K562 (cell line): ENCODE data around the gene CDT1. TPM values are rescaled to one million over a fixed set of nuclear protein-coding genes. Genes with fewer than 3 reads are reported as not detected.

Experiments
- DACH1 ChIP-seq: fragments of 450-650 bp; IDR thresholded peaks from 2 replicates; pipeline ENCODE4 v1.6.1; 2018; ENCODE audit not compliant: partially characterized antibody
- HCFC1 ChIP-seq: IDR thresholded peaks from 2 replicates; pipeline ENCODE4 v1.6.1; 2012; ENCODE audit warnings: low read depth, low read length, improper control_type of control experiment
- IRF2 ChIP-seq: sonication (generic); formaldehyde crosslinking; IDR thresholded peaks from 2 replicates; pipeline ENCODE4 v1.8.1; 2022; ENCODE audit warnings: mild to moderate bottlenecking, missing genetic modification reagents
- KDM5B ChIP-seq: fragments of 200-600 bp; sonication (generic); IDR thresholded peaks from 2 replicates; pipeline ENCODE4 v1.6.1; 2012; ENCODE audit warnings: low read depth, mild to moderate bottlenecking, moderate library complexity, low read length, control low read depth, inconsistent platforms; ENCODE audit not compliant: insufficient replicate concordance
- KLF1 ChIP-seq: fragments of 450-650 bp; IDR thresholded peaks from 2 replicates; pipeline ENCODE4 v1.6.1; 2016; ENCODE audit warnings: missing genetic modification characterization, missing compliant biosample characterization
- MTA1 ChIP-seq: fragments of 450-650 bp; IDR thresholded peaks from 2 replicates; pipeline ENCODE4 v1.6.1; 2017; ENCODE audit warnings: borderline replicate concordance
- MYC ChIP-seq, 2 experiments: fragments of 250-450 bp in 1 of 2; sonication (Bioruptor Pico) in 1 of 2; IDR thresholded peaks; 2 replicates each; pipeline versions ENCODE4 v1.5.1 to v1.6.1; 2012 to 2021; ENCODE audit warnings: low read depth in 2 of 2, borderline replicate concordance in 1 of 2, improper control_type of control experiment in 1 of 2, low read length in 1 of 2, mild to moderate bottlenecking in 1 of 2, moderate library complexity in 1 of 2
- POLR2G ChIP-seq: fragments of 200-400 bp; formaldehyde crosslinking; IDR thresholded peaks from 2 replicates; pipeline ENCODE4 v1.6.1; 2017; ENCODE audit warnings: low read depth, mild to moderate bottlenecking, antibody characterized with exemption, low read length, moderate library complexity
- SRF ChIP-seq, 2 experiments: fragments of 250-450, 450-650 bp in 1 of 2; sonication (Bioruptor Pico) in 1 of 2; sonication (generic) in 1 of 2; formaldehyde crosslinking; IDR thresholded peaks; 2 replicates each; pipeline versions ENCODE4 v1.5.0 to v1.5.1; 2020 to 2022; ENCODE audit warnings: mild to moderate bottlenecking in 1 of 2, missing genetic modification reagents in 1 of 2
- TEAD2 ChIP-seq: fragments of 450-650 bp; IDR thresholded peaks from 2 replicates; pipeline ENCODE4 v1.6.1; 2016; ENCODE audit warnings: missing genetic modification characterization, control low read depth, missing compliant biosample characterization
- TGIF2 ChIP-seq: sonication (generic); formaldehyde crosslinking; IDR thresholded peaks from 2 replicates; pipeline ENCODE4 v1.8.1; 2022; ENCODE audit warnings: mild to moderate bottlenecking, missing genetic modification reagents, moderate library complexity
- TRIM24 ChIP-seq, 2 experiments: fragments of 450-650 bp; IDR thresholded peaks; 2 replicates each; pipeline ENCODE4 v1.6.1; 2016
- ZBTB7A ChIP-seq: IDR thresholded peaks from 2 replicates; pipeline ENCODE4 v1.6.1; 2011; ENCODE audit warnings: low read depth, mild to moderate bottlenecking, low read length, moderate library complexity, borderline replicate concordance; ENCODE audit not compliant: control insufficient read depth
- polyA plus RNA-seq, 8 experiments: library from polyadenylated mRNA; depleted of rRNA in 4 of 8; stranded (reverse) in 5 of 8; unstranded in 3 of 8; fragments of >200 nt; fragmentation: Nextera tagmentation in 2 of 8; fragmentation: Illumina TruSeq in 1 of 8; extraction: Ambion mirVana in 2 of 8; extraction: Trizol in 1 of 8; gene quantifications; 2 replicates each; pipeline versions ENCODE4 v1.2.1 to v1.2.3, GENCODE V29; 2011 to 2014; ENCODE audit warnings: inconsistent platforms in 1 of 8, missing spikeins in 1 of 8
- total RNA-seq, 7 experiments: library from RNA; depleted of rRNA in 6 of 7; stranded (reverse); fragments of >200 nt in 6 of 7; fragmentation: Illumina TruSeq in 2 of 7; extraction: Trizol in 2 of 7; gene quantifications; 2 replicates each; pipeline versions ENCODE4 v1.2.1 to v1.2.3, GENCODE V29; 2011 to 2021; ENCODE audit warnings: low replicate concordance in 1 of 7
- TF ChIP-seq, protein P1 (sequence below): fragments of 250-450 bp; sonication (Bioruptor Pico); IDR thresholded peaks from 2 replicates; pipeline ENCODE4 v1.9.0; 2021; ENCODE audit warnings: mild to moderate bottlenecking, inconsistent platforms
- TF ChIP-seq, protein P2 (sequence below): fragments of 450-650 bp; formaldehyde crosslinking; IDR thresholded peaks from 2 replicates; pipeline ENCODE4 v1.4.0; 2020; ENCODE audit warnings: mild to moderate bottlenecking
- TF ChIP-seq, protein P3 (sequence below), 3 experiments: fragments of 200-800 bp in 1 of 3; fragments of 250-450 bp in 1 of 3; fragments of 450-650 bp in 1 of 3; sonication (Bioruptor Pico) in 1 of 3; sonication (Bioruptor generic) in 1 of 3; formaldehyde crosslinking in 1 of 3; IDR thresholded peaks; 2 replicates each; pipeline versions ENCODE4 v1.6.1 to v1.8.0; 2016 to 2022; ENCODE audit warnings: mild to moderate bottlenecking in 2 of 3, missing genetic modification characterization in 2 of 3, missing compliant biosample characterization in 1 of 3, moderate library complexity in 1 of 3
- TF ChIP-seq, protein P4 (sequence below): fragments of 450-650 bp; IDR thresholded peaks from 2 replicates; pipeline ENCODE4 v1.6.1; 2016; ENCODE audit warnings: antibody characterized with exemption

Gene CDT1
- total and polyA plus RNA-seq, 9 of the 15 experiments (the other 6 are each of a cell fraction or from before 2014, with no cell fraction given) = 0.92 to 178 (median 14.2) TPM

DNA sequence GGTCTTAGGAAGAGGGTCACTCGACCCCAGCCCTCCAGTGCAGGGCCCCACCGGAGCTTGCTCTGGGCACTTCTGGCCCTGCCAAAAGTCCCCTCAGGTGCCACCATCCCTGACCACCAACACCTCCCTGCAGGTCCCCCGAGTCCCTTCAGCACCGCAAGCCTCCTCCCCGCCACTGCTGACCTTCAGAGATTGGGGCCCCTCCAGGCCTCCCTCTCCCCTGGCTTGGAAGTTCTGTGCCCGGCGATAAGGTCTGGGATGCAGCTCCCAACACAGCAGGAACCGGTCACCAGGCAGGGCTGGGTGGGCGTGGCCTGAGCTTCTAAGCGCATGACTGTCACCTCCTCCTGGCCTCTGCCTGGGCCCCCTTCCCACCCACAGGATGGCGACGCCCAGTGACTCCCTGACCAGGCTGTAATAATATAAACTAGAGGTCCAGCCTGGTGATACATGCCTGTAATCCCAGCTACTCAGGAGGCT, 29.7 kb upstream of the CDT1 start (continued):
- TF ChIP-seq, protein P1, sequence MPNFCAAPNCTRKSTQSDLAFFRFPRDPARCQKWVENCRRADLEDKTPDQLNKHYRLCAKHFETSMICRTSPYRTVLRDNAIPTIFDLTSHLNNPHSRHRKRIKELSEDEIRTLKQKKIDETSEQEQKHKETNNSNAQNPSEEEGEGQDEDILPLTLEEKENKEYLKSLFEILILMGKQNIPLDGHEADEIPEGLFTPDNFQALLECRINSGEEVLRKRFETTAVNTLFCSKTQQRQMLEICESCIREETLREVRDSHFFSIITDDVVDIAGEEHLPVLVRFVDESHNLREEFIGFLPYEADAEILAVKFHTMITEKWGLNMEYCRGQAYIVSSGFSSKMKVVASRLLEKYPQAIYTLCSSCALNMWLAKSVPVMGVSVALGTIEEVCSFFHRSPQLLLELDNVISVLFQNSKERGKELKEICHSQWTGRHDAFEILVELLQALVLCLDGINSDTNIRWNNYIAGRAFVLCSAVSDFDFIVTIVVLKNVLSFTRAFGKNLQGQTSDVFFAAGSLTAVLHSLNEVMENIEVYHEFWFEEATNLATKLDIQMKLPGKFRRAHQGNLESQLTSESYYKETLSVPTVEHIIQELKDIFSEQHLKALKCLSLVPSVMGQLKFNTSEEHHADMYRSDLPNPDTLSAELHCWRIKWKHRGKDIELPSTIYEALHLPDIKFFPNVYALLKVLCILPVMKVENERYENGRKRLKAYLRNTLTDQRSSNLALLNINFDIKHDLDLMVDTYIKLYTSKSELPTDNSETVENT (CRISPR knock-in tag) = peak; percentile 81
- TF ChIP-seq MTA1 (peak; percentile 42; the same call in 1 of the 2 replicates), KDM5B (no peak), TEAD2 (tag) (no peak), POLR2G (peak; percentile 67), SRF (CRISPR knock-in tag; IDR thresholded peaks at IDR 0.05) (peak in 1 of 2 experiments; percentile 72; a peak in 1 of 4 replicates), TGIF2 (no peak), DACH1 (no peak), HCFC1 (peak; percentile 47; the same call in 1 of the 2 replicates), ZBTB7A (peak; percentile 95), IRF2 (CRISPR knock-in tag) (no peak), TRIM24 (IDR thresholded peaks at IDR 0.05) (peak; percentile 85 to 87), MYC (IDR thresholded peaks at IDR 0.05; ENCODE audit: low read depth, low read length) (peak; percentile 82), MYC (CRISPR knock-in tag; IDR thresholded peaks at IDR 0.05; ENCODE audit: borderline replicate concordance, low read depth) (no peak), KLF1 (tag) (peak; percentile 87)
- TF ChIP-seq, protein P2, sequence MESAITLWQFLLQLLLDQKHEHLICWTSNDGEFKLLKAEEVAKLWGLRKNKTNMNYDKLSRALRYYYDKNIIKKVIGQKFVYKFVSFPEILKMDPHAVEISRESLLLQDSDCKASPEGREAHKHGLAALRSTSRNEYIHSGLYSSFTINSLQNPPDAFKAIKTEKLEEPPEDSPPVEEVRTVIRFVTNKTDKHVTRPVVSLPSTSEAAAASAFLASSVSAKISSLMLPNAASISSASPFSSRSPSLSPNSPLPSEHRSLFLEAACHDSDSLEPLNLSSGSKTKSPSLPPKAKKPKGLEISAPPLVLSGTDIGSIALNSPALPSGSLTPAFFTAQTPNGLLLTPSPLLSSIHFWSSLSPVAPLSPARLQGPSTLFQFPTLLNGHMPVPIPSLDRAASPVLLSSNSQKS (CRISPR knock-in tag) = no peak
- TF ChIP-seq, protein P3, sequence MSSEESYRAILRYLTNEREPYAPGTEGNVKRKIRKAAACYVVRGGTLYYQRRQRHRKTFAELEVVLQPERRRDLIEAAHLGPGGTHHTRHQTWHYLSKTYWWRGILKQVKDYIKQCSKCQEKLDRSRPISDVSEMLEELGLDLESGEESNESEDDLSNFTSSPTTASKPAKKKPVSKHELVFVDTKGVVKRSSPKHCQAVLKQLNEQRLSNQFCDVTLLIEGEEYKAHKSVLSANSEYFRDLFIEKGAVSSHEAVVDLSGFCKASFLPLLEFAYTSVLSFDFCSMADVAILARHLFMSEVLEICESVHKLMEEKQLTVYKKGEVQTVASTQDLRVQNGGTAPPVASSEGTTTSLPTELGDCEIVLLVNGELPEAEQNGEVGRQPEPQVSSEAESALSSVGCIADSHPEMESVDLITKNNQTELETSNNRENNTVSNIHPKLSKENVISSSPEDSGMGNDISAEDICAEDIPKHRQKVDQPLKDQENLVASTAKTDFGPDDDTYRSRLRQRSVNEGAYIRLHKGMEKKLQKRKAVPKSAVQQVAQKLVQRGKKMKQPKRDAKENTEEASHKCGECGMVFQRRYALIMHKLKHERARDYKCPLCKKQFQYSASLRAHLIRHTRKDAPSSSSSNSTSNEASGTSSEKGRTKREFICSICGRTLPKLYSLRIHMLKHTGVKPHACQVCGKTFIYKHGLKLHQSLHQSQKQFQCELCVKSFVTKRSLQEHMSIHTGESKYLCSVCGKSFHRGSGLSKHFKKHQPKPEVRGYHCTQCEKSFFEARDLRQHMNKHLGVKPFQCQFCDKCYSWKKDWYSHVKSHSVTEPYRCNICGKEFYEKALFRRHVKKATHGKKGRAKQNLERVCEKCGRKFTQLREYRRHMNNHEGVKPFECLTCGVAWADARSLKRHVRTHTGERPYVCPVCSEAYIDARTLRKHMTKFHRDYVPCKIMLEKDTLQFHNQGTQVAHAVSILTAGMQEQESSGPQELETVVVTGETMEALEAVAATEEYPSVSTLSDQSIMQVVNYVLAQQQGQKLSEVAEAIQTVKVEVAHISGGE (CRISPR knock-in tag; IDR thresholded peaks at IDR 0.05) = peak in 1 of 3 experiments; percentile 70; a peak in 2 of 6 replicates
- TF ChIP-seq, protein P4, sequence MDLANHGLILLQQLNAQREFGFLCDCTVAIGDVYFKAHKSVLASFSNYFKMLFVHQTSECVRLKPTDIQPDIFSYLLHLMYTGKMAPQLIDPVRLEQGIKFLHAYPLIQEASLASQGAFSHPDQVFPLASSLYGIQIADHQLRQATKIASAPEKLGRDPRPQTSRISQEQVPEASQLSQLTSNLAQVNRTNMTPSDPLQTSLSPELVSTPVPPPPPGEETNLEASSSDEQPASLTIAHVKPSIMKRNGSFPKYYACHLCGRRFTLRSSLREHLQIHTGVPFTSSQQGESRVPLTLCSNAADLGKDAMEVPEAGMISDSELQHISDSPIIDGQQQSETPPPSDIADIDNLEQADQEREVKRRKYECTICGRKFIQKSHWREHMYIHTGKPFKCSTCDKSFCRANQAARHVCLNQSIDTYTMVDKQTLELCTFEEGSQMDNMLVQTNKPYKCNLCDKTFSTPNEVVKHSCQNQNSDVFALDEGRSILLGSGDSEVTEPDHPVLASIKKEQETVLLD = peak; percentile 89
